ENCODE data around the gene SPATA46. TPM values are rescaled to one million over a fixed set of nuclear protein-coding genes. Genes with fewer than 3 reads are reported as not detected.

Gene SPATA46
- total RNA-seq, 2 donors from 2014 or later, result 0.62 TPM; not detected in 1

- WGBS, result 95% methylated on average over 7 of the region's 7 CpGs
- no peaks in the 10 kb centered on the region for H3K36me3 ChIP-seq
- no peaks in the 10 kb centered on the region for H3K9me3 ChIP-seq
- no peak overlapping the region for H3K27ac ChIP-seq
- H3K4me1 ChIP-seq (replicated peaks), result no peaks in the 10 kb centered on the region
- no peak for DNase-seq (ENCODE audit: low spot score)
- intact Hi-C loops (cut with DNase I), result no loop called here
- no peaks in the 10 kb centered on the region for H3K27me3 ChIP-seq (replicated peaks; ENCODE audit: insufficient read depth)
- H3K4me3 ChIP-seq, result no peak overlapping the region
- TF ChIP-seq CTCF (IDR thresholded peaks at IDR 0.05), result no peak
- TF ChIP-seq POLR2AphosphoS5 (IDR thresholded peaks at IDR 0.05), result no peak
- TF ChIP-seq POLR2A (IDR thresholded peaks at IDR 0.05), result no peak
Measured at GRCh38 chr1:162417650-162418049, 41.0 kb upstream of the SPATA46 start.

- H3K4me3 ChIP-seq, result no peak overlapping the region
- H3K27me3 ChIP-seq (replicated peaks; ENCODE audit: insufficient read depth), result no peaks in the 10 kb centered on the region
- TF ChIP-seq POLR2A (IDR thresholded peaks at IDR 0.05) (no peak), CTCF (IDR thresholded peaks at IDR 0.05) (no peak), POLR2AphosphoS5 (IDR thresholded peaks at IDR 0.05) (no peak)
- H3K9me3 ChIP-seq, result no peaks in the 10 kb centered on the region
- DNase-seq (ENCODE audit: low spot score), result no peak
- 95% methylated on average over 2 of the region's 2 CpGs for WGBS
- intact Hi-C loops (cut with DNase I), result no loop called here
- no peaks in the 10 kb centered on the region for H3K4me1 ChIP-seq (replicated peaks)
- no peaks in the 10 kb centered on the region for H3K36me3 ChIP-seq
- no peak overlapping the region for H3K27ac ChIP-seq
Measured at GRCh38 chr1:162416909-162417308, 40.3 kb upstream of the SPATA46 start.

GRCh38 chr1:162416215-162416614, 39.6 kb upstream of the SPATA46 start:
- no peak for DNase-seq (ENCODE audit: low spot score)
- H3K27me3 ChIP-seq (replicated peaks; ENCODE audit: insufficient read depth), result no peaks in the 10 kb centered on the region
- no peaks in the 10 kb centered on the region for H3K9me3 ChIP-seq
- intact Hi-C loops (cut with DNase I), result no loop called here
- H3K36me3 ChIP-seq, result no peaks in the 10 kb centered on the region
- H3K27ac ChIP-seq, result no peak overlapping the region
- TF ChIP-seq CTCF (IDR thresholded peaks at IDR 0.05) (no peak), POLR2A (IDR thresholded peaks at IDR 0.05) (no peak), POLR2AphosphoS5 (IDR thresholded peaks at IDR 0.05) (no peak)
- H3K4me1 ChIP-seq (replicated peaks), result no peaks in the 10 kb centered on the region
- H3K4me3 ChIP-seq, result no peak overlapping the region

- TF ChIP-seq CTCF (IDR thresholded peaks at IDR 0.05), result no peak
- no peak for TF ChIP-seq POLR2AphosphoS5 (IDR thresholded peaks at IDR 0.05)
- no peak for TF ChIP-seq POLR2A (IDR thresholded peaks at IDR 0.05)
- Histone ChIP-seq H3K4me3 (no peak within 1 kb of the TSS), H3K27ac (no peak within 1 kb of the TSS), H3K36me3 (no peaks in the 10 kb centered on the region), H3K4me1 (replicated peaks) (no peaks in the 10 kb centered on the region), H3K27me3 (replicated peaks; ENCODE audit: insufficient read depth) (no peaks in the 10 kb centered on the region), H3K9me3 (no peaks in the 10 kb centered on the region)
- no peak for DNase-seq (ENCODE audit: low spot score)
- 80% methylated on average over 3 of the region's 3 CpGs for WGBS
- intact Hi-C loops (cut with DNase I), result no loop called here
Measured at GRCh38 chr1:162412002-162412401, 35.3 kb upstream of the SPATA46 start, which contains the start of gene SH2D1B. Gene SH2D1B, minus strand, starts transcription at chr1:162412136. Its CDS starts 120 bp downstream, at chr1:162412016.

GRCh38 chr1:162407539-162407938, 30.9 kb upstream of the SPATA46 start:
- intact Hi-C loops (cut with DNase I), result no loop called here
- DNase-seq (ENCODE audit: low spot score), result no peak
- H3K9me3 ChIP-seq, result no peaks in the 10 kb centered on the region
- WGBS, result 97% methylated on average over 1 of the region's 1 CpG
- H3K27ac ChIP-seq, result no peak overlapping the region
- no peak overlapping the region for H3K4me3 ChIP-seq
- no peak for TF ChIP-seq CTCF (IDR thresholded peaks at IDR 0.05)
- TF ChIP-seq POLR2A (IDR thresholded peaks at IDR 0.05), result no peak
- TF ChIP-seq POLR2AphosphoS5 (IDR thresholded peaks at IDR 0.05), result no peak
- no peaks in the 10 kb centered on the region for H3K4me1 ChIP-seq (replicated peaks)
- no peaks in the 10 kb centered on the region for H3K27me3 ChIP-seq (replicated peaks; ENCODE audit: insufficient read depth)
- no peaks in the 10 kb centered on the region for H3K36me3 ChIP-seq

All from prostate gland (tissue), 2 donors.